ENCODE measurements around the gene ZNF862. TPM values are rescaled to one million over a fixed set of nuclear protein-coding genes. Genes with fewer than 3 reads are reported as not detected.

The ZNF862 gene
- total and polyA plus RNA-seq, 2 of the 8 experiments (the other 6 are each of a cell fraction or from before 2014, with no cell fraction given): 1.8 to 3.9 TPM

DNA sequence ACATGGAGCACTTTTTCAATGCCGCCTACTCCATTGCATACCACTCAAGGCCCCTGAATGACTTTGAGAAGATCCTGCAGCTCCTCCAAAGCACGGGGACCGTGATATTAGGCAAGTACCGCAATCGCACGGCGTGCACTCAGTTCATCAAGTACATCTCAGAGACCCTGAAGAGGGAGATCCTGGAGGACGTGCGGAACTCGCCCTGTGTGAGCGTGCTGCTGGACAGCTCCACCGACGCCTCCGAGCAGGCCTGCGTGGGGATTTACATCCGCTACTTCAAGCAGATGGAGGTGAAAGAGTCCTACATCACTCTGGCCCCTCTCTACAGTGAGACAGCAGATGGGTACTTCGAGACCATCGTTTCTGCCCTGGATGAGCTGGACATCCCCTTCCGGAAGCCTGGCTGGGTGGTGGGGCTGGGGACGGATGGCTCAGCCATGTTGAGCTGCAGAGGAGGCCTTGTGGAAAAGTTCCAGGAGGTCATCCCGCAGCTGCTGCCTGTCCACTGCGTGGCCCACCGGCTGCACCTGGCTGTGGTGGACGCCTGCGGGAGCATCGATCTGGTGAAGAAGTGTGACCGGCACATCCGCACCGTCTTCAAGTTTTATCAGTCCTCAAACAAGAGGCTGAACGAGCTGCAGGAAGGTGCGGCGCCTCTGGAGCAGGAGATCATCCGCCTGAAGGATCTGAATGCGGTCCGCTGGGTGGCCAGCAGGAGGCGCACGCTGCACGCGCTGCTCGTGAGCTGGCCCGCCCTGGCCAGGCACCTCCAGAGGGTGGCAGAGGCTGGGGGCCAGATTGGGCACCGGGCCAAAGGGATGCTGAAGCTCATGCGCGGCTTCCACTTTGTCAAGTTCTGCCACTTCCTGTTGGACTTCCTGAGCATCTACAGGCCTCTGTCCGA is 22.9 kb downstream of the ZNF862 start (continued):
- TF ChIP-seq RBBP5 (IDR thresholded peaks at IDR 0.05; ENCODE audit: borderline replicate concordance, low read depth, low read length) (no peak), E2F6 (IDR thresholded peaks at IDR 0.05) (peak; percentile 37; the same call in 1 of the 2 replicates), GABPA (IDR thresholded peaks at IDR 0.05; ENCODE audit: borderline replicate concordance, insufficient read depth, low read length) (peak; percentile 47; the same call in 1 of the 2 replicates), CTBP2 (IDR thresholded peaks at IDR 0.05; ENCODE audit: borderline replicate concordance, insufficient read depth, insufficient read length, low read length) (no peak), JUN (IDR thresholded peaks at IDR 0.05; ENCODE audit: low read depth, low read length) (no peak), TCF12 (IDR thresholded peaks at IDR 0.05; ENCODE audit: low read depth, low read length) (0 out of 2 replicates have a peak, but pooled peaks have one; percentile 18), JUND (IDR thresholded peaks at IDR 0.05; ENCODE audit: low read length) (no peak)
